A673 (cell line): ENCODE measurements around the gene ATP5ME.

Experiments used
- EZH2 ChIP-seq: fragments of 200-600 bp; sonication (generic); IDR thresholded peaks from 2 replicates; pipeline ENCODE4 v1.6.1; 2017; ENCODE audit warnings: borderline replicate concordance, low read depth, mild to moderate bottlenecking, mixed read lengths, antibody characterized with exemption, low read length; ENCODE audit not compliant: poor library complexity, severe bottlenecking
- TF ChIP-seq, protein P1 (sequence below): fragments of 300-800, 200-600 bp; sonication (generic); conservative IDR thresholded peaks from 2 replicates; pipeline ENCODE4 v1.5.1; 2017; ENCODE audit warnings: low read depth, mild to moderate bottlenecking, antibody characterized with exemption, low read length, moderate library complexity, mixed read lengths

DNA sequence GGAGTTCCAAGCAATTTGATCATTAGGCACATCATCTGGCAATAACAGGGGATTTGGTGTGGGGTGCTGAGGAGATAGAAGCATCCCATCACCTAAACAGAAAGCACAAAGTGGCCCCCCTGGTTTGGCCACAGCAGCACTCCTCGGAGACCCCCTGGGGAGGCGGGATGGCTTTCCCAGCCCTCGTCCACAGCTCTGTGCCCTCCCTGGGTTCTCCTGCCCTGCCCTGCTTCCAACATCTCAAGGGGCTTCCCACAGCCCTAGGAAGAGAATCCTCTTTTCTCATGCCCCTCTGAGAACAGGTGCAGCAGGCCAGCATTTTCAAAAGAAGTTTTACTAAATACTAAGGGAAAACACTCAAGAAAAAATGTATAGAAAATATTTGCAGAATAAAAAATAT, 12.8 kb downstream of the ATP5ME start:
- TF ChIP-seq, protein P1, sequence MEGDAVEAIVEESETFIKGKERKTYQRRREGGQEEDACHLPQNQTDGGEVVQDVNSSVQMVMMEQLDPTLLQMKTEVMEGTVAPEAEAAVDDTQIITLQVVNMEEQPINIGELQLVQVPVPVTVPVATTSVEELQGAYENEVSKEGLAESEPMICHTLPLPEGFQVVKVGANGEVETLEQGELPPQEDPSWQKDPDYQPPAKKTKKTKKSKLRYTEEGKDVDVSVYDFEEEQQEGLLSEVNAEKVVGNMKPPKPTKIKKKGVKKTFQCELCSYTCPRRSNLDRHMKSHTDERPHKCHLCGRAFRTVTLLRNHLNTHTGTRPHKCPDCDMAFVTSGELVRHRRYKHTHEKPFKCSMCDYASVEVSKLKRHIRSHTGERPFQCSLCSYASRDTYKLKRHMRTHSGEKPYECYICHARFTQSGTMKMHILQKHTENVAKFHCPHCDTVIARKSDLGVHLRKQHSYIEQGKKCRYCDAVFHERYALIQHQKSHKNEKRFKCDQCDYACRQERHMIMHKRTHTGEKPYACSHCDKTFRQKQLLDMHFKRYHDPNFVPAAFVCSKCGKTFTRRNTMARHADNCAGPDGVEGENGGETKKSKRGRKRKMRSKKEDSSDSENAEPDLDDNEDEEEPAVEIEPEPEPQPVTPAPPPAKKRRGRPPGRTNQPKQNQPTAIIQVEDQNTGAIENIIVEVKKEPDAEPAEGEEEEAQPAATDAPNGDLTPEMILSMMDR = no peak
- no peak for TF ChIP-seq EZH2
